ENCODE measurements around the gene FLRT3. TPM values are rescaled to one million over a fixed set of nuclear protein-coding genes. Genes with fewer than 3 reads are reported as not detected.

The FLRT3 gene
- total and polyA plus RNA-seq, 2 experiments from 2014 or later = 0.17 to 0.45 TPM

DNA sequence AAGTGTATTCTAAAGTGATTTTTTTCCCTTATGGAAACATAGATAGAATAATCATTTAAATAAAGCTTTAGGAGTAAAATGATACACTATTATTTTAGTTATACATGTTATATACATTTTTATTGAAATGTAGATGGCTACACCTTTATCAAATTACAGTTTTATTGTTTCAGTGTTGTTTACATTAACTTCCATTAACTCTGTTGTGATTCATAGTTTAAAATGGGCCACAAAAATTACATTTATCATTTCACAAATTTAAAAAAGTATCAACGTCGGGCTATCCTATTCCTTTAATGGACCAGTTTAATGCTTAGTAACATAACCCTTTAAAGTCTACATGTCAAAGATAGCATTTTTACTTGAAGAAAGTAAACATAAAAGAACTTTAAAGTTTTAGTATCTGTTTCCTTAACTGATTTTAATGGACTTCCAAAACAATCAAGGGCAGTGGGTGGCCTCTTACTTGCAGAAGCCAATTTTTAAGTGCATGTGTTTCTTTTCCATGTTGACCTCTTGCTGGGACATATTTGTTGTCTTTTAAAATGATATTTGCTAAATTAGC, 47.8 kb upstream of the FLRT3 start:
- no peaks in the 10 kb centered on the region for H3K27me3 Mint-ChIP-seq (ENCODE audit: insufficient read depth, low read depth, poor library complexity)
- no peak for ATAC-seq
- Histone ChIP-seq H3K27me3 (ENCODE audit: insufficient read depth) (no peaks in the 10 kb centered on the region), H3K9me2 (ENCODE audit: insufficient read depth) (no peaks in the 10 kb centered on the region), H3K27ac (ENCODE audit: low read depth) (no peak overlapping the region), H3K79me2 (replicated peaks; ENCODE audit: insufficient read depth) (no peaks in the 10 kb centered on the region), H4K20me1 (replicated peaks; ENCODE audit: insufficient read depth) (no peaks in the 10 kb centered on the region), H3K36me3 (ENCODE audit: insufficient read depth) (no peaks in the 10 kb centered on the region), H3K4me1 (ENCODE audit: insufficient read depth) (no peaks in the 10 kb centered on the region), H3K4me2 (no peak overlapping the region), H3K4me3 (no peak overlapping the region), H3F3A (replicated peaks; ENCODE audit: low read depth) (no peaks in the 10 kb centered on the region), H2AFZ (no peak overlapping the region)
- H3K4me3 Mint-ChIP-seq = no peak overlapping the region
- DNase-seq (ENCODE audit: low spot score) = no peak
- peaks cover 14% of the 10 kb centered on the region; the same call in 2 of the 3 replicates for H3K4me1 Mint-ChIP-seq
- H3K9me3 Mint-ChIP-seq = peaks cover 3% of the 10 kb centered on the region; the same call in 1 of the 3 replicates
- no peak overlapping the region for H3K27ac Mint-ChIP-seq
- no peaks in the 10 kb centered on the region for H3K36me3 Mint-ChIP-seq (ENCODE audit: low read depth)
- TF ChIP-seq NANOG (IDR thresholded peaks at IDR 0.05; ENCODE audit: borderline replicate concordance) (no peak), ZNF331 (CRISPR knock-in tag; IDR thresholded peaks at IDR 0.05; ENCODE audit: low read depth) (no peak), EZH2phosphoT487 (IDR thresholded peaks at IDR 0.05; ENCODE audit: unreplicated experiment) (no peak), CREB1 (CRISPR knock-in tag; IDR thresholded peaks at IDR 0.05; ENCODE audit: low read depth) (no peak), STAT1 (IDR thresholded peaks at IDR 0.05; ENCODE audit: unreplicated experiment) (no peak), JUNB (IDR thresholded peaks at IDR 0.05; ENCODE audit: unreplicated experiment) (no peak), ZNF114 (CRISPR knock-in tag; IDR thresholded peaks at IDR 0.05) (no peak), POLR2AphosphoS5 (IDR thresholded peaks at IDR 0.05; ENCODE audit: low read depth) (no peak), EZH2 (IDR thresholded peaks at IDR 0.05; ENCODE audit: low read depth, unreplicated experiment) (no peak)
- TF ChIP-seq, protein P1, sequence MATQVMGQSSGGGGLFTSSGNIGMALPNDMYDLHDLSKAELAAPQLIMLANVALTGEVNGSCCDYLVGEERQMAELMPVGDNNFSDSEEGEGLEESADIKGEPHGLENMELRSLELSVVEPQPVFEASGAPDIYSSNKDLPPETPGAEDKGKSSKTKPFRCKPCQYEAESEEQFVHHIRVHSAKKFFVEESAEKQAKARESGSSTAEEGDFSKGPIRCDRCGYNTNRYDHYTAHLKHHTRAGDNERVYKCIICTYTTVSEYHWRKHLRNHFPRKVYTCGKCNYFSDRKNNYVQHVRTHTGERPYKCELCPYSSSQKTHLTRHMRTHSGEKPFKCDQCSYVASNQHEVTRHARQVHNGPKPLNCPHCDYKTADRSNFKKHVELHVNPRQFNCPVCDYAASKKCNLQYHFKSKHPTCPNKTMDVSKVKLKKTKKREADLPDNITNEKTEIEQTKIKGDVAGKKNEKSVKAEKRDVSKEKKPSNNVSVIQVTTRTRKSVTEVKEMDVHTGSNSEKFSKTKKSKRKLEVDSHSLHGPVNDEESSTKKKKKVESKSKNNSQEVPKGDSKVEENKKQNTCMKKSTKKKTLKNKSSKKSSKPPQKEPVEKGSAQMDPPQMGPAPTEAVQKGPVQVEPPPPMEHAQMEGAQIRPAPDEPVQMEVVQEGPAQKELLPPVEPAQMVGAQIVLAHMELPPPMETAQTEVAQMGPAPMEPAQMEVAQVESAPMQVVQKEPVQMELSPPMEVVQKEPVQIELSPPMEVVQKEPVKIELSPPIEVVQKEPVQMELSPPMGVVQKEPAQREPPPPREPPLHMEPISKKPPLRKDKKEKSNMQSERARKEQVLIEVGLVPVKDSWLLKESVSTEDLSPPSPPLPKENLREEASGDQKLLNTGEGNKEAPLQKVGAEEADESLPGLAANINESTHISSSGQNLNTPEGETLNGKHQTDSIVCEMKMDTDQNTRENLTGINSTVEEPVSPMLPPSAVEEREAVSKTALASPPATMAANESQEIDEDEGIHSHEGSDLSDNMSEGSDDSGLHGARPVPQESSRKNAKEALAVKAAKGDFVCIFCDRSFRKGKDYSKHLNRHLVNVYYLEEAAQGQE (IDR thresholded peaks at IDR 0.05; ENCODE audit: unreplicated experiment) = no peak
- TF ChIP-seq, protein P2, sequence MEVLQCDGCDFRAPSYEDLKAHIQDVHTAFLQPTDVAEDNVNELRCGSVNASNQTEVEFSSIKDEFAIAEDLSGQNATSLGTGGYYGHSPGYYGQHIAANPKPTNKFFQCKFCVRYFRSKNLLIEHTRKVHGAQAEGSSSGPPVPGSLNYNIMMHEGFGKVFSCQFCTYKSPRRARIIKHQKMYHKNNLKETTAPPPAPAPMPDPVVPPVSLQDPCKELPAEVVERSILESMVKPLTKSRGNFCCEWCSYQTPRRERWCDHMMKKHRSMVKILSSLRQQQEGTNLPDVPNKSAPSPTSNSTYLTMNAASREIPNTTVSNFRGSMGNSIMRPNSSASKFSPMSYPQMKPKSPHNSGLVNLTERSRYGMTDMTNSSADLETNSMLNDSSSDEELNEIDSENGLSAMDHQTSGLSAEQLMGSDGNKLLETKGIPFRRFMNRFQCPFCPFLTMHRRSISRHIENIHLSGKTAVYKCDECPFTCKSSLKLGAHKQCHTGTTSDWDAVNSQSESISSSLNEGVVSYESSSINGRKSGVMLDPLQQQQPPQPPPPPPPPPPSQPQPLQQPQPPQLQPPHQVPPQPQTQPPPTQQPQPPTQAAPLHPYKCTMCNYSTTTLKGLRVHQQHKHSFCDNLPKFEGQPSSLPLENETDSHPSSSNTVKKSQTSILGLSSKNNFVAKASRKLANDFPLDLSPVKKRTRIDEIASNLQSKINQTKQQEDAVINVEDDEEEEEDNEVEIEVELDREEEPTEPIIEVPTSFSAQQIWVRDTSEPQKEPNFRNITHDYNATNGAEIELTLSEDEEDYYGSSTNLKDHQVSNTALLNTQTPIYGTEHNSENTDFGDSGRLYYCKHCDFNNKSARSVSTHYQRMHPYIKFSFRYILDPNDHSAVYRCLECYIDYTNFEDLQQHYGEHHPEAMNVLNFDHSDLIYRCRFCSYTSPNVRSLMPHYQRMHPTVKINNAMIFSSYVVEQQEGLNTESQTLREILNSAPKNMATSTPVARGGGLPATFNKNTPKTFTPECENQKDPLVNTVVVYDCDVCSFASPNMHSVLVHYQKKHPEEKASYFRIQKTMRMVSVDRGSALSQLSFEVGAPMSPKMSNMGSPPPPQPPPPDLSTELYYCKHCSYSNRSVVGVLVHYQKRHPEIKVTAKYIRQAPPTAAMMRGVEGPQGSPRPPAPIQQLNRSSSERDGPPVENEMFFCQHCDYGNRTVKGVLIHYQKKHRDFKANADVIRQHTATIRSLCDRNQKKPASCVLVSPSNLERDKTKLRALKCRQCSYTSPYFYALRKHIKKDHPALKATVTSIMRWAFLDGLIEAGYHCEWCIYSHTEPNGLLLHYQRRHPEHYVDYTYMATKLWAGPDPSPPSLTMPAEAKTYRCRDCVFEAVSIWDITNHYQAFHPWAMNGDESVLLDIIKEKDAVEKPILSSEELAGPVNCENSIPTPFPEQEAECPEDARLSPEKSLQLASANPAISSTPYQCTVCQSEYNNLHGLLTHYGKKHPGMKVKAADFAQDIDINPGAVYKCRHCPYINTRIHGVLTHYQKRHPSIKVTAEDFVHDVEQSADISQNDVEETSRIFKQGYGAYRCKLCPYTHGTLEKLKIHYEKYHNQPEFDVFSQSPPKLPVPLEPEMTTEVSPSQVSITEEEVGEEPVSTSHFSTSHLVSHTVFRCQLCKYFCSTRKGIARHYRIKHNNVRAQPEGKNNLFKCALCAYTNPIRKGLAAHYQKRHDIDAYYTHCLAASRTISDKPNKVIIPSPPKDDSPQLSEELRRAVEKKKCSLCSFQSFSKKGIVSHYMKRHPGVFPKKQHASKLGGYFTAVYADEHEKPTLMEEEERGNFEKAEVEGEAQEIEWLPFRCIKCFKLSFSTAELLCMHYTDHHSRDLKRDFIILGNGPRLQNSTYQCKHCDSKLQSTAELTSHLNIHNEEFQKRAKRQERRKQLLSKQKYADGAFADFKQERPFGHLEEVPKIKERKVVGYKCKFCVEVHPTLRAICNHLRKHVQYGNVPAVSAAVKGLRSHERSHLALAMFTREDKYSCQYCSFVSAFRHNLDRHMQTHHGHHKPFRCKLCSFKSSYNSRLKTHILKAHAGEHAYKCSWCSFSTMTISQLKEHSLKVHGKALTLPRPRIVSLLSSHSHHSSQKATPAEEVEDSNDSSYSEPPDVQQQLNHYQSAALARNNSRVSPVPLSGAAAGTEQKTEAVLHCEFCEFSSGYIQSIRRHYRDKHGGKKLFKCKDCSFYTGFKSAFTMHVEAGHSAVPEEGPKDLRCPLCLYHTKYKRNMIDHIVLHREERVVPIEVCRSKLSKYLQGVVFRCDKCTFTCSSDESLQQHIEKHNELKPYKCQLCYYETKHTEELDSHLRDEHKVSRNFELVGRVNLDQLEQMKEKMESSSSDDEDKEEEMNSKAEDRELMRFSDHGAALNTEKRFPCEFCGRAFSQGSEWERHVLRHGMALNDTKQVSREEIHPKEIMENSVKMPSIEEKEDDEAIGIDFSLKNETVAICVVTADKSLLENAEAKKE (CRISPR knock-in tag; IDR thresholded peaks at IDR 0.05) = no peak
- TF ChIP-seq, protein P3, sequence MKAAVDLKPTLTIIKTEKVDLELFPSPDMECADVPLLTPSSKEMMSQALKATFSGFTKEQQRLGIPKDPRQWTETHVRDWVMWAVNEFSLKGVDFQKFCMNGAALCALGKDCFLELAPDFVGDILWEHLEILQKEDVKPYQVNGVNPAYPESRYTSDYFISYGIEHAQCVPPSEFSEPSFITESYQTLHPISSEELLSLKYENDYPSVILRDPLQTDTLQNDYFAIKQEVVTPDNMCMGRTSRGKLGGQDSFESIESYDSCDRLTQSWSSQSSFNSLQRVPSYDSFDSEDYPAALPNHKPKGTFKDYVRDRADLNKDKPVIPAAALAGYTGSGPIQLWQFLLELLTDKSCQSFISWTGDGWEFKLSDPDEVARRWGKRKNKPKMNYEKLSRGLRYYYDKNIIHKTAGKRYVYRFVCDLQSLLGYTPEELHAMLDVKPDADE (IDR thresholded peaks at IDR 0.05) = no peak
- TF ChIP-seq, protein P4, sequence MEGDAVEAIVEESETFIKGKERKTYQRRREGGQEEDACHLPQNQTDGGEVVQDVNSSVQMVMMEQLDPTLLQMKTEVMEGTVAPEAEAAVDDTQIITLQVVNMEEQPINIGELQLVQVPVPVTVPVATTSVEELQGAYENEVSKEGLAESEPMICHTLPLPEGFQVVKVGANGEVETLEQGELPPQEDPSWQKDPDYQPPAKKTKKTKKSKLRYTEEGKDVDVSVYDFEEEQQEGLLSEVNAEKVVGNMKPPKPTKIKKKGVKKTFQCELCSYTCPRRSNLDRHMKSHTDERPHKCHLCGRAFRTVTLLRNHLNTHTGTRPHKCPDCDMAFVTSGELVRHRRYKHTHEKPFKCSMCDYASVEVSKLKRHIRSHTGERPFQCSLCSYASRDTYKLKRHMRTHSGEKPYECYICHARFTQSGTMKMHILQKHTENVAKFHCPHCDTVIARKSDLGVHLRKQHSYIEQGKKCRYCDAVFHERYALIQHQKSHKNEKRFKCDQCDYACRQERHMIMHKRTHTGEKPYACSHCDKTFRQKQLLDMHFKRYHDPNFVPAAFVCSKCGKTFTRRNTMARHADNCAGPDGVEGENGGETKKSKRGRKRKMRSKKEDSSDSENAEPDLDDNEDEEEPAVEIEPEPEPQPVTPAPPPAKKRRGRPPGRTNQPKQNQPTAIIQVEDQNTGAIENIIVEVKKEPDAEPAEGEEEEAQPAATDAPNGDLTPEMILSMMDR (conservative IDR thresholded peaks at IDR 0.05; ENCODE audit: low read depth in 2 of 2) = no peak
